GM18909 (cell line): ENCODE measurements around the gene CAPN2.

Source experiments
- ATAC-seq: cut with Tn5 transposase; IDR thresholded peaks from one replicate; pipeline ENCODE4 v1.9.1; 2021; ENCODE audit warnings: mild to moderate bottlenecking; ENCODE audit not compliant: unreplicated experiment, poor library complexity

The CAPN2 gene

DNA sequence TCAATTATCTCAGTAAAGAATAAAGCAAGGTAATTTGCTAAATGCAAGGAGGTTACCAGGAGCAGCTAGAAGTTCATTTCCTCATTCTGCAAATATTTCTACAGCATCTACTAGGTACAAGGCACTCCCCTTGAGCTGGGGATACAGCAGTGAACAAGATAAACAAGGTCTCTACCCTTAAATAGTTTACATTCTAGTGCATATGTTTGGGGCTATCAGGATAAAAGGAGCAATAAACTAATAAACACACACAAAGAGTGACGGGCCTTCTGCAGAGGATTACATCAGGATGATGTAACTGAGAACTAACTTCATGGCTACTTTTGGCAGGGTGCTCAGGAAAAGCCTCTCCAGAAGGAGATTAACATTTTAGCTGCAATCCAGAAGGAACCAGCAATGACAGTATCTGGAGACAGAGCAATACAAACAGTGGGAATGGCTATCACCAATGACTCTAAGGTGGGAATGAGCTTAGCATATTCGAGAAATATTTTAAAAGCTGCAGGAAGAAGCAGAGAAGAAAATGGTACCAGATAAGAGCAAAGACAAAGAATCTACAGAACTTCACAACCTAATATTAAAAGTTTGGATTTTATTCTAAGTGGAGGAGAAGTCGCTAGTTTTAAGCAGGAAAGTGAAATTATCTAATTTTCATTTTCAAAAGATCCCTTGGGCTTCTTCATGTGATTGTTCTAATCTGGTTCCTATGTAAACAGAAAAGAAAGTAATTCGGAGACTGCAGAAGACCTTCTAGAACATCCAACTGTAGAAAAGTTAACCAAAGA, 107.6 kb downstream of the CAPN2 start:
- ATAC-seq, result no peak

GRCh38 chr1:223820515-223820858, 108.1 kb downstream of the CAPN2 start:
- ATAC-seq, result no peak

GRCh38 chr1:223820971-223821370, 108.6 kb downstream of the CAPN2 start:
- no peak for ATAC-seq

DNA sequence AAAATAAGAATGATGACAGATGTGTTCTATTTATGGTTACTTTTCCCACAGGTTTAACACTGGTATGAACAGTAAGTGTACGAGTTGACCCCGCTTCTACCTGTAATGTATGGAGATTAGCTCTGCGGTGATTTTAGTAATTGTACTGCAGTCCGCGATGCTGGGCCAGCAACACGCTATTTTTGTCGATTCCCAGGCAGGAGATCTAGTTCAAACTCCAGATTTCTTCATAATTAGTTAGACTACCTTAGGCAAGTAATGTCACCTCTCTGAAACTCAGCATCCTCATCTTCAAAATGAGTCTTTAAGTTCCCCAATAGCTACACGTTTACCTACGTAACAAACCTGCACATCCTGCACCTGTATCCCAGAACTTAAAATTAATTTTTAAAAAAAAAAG, 111.9 kb downstream of the CAPN2 start:
- ATAC-seq, result no peak

- no peak for ATAC-seq
Measured at GRCh38 chr1:223824712-223825111, 112.4 kb downstream of the CAPN2 start.
